Smooth muscle cell (in vitro differentiated cells): ENCODE measurements around the gene NELL1. TPM values are rescaled to one million over a fixed set of nuclear protein-coding genes. Genes with fewer than 3 reads are reported as not detected.

Source experiments
- DNase-seq: peaks from one replicate; lab custom pipeline; 2025; ENCODE audit not compliant: unreplicated experiment; lab: John Stamatoyannopoulos, UW
- H2AFZ ChIP-seq: fragments of 200-600 bp; sonication (generic); 2 replicates; pipeline ENCODE4 v1.6.0; 2016; ENCODE audit warnings: antibody characterized with exemption, low read depth, mild to moderate bottlenecking
- H3F3A ChIP-seq: fragments of 200-600 bp; sonication (generic); 2 replicates; pipeline ENCODE4 v1.6.0; 2017; ENCODE audit warnings: antibody characterized with exemption, low read depth
- H3K27ac ChIP-seq: fragments of 200-600 bp; sonication (generic); 2 replicates; pipeline ENCODE4 v1.5.1; 2016; ENCODE audit warnings: low read depth, mild to moderate bottlenecking
- H3K27me3 ChIP-seq: fragments of 200-600 bp; sonication (generic); 2 replicates; pipeline ENCODE4 v1.6.1; 2016; ENCODE audit warnings: low read depth, mild to moderate bottlenecking
- H3K36me3 ChIP-seq: fragments of 200-600 bp; sonication (generic); 2 replicates; pipeline ENCODE4 v1.5.1; 2016; ENCODE audit warnings: low read depth
- H3K4me1 ChIP-seq: fragments of 200-600 bp; sonication (generic); 2 replicates; pipeline ENCODE4 v1.5.1; 2016; ENCODE audit warnings: low read depth
- H3K4me2 ChIP-seq: fragments of 200-600 bp; sonication (generic); 2 replicates; pipeline ENCODE4 v1.6.0; 2016; ENCODE audit warnings: mild to moderate bottlenecking
- H3K4me3 ChIP-seq: fragments of 200-600 bp; sonication (generic); 2 replicates; pipeline ENCODE4 v1.5.1; 2016; ENCODE audit warnings: mild to moderate bottlenecking
- H3K79me2 ChIP-seq: fragments of 200-600 bp; sonication (generic); 2 replicates; pipeline ENCODE4 v1.6.0; 2016; ENCODE audit warnings: low read depth, mild to moderate bottlenecking
- H3K9ac ChIP-seq: fragments of 200-600 bp; sonication (generic); 2 replicates; pipeline ENCODE4 v1.6.0; 2016; ENCODE audit warnings: low read depth
- H3K9me3 ChIP-seq: fragments of 200-600 bp; sonication (generic); replicated peaks from 2 replicates; pipeline ENCODE4 v1.5.1; 2016; ENCODE audit warnings: low read depth
- H4K20me1 ChIP-seq: fragments of 200-600 bp; sonication (generic); 2 replicates; pipeline ENCODE4 v1.6.0; 2016; ENCODE audit warnings: low read depth
- CTCF ChIP-seq: fragments of 200-600 bp; sonication (generic); IDR thresholded peaks from 2 replicates; pipeline ENCODE4 v1.5.1; 2017; ENCODE audit warnings: borderline replicate concordance, mild to moderate bottlenecking, antibody characterized with exemption; ENCODE audit not compliant: insufficient read depth, poor library complexity, severe bottlenecking
- WGBS: methylation state at CpG from one replicate; pipeline ENCODE4 v1.1.7; 2016; ENCODE audit warnings: low lambda C conversion rate; 5-methylcytosine and 5-hydroxymethylcytosine counted together
- polyA plus RNA-seq: library from polyadenylated mRNA; unstranded; fragments of >200 nt; fragmentation: Nextera tagmentation; extraction: Ambion mirVana; gene quantifications from 2 replicates; pipeline ENCODE4 v1.2.1, GENCODE V29; 2016
- total RNA-seq: library from RNA; depleted of rRNA; stranded (reverse); fragments of >200 nt; gene quantifications from 2 replicates; pipeline ENCODE4 v1.2.3, GENCODE V29; 2014

NELL1 gene
- total and polyA plus RNA-seq, 2 experiments from 2014 or later: not detected

GRCh38 chr11:21195995-21196394 lies 526.6 kb downstream of the NELL1 start:
- H4K20me1 ChIP-seq: no peaks in the 10 kb centered on the region
- H3K27me3 ChIP-seq: no peaks in the 10 kb centered on the region
- no peaks in the 10 kb centered on the region for H3K9me3 ChIP-seq
- no peak overlapping the region for H3K9ac ChIP-seq
- no peaks in the 10 kb centered on the region for H3K36me3 ChIP-seq
- 50% methylated on average over 2 of the region's 2 CpGs for WGBS
- H3K4me2 ChIP-seq: no peak overlapping the region
- H3K27ac ChIP-seq: no peak overlapping the region
- no peak for TF ChIP-seq CTCF
- no peak overlapping the region for H3K4me3 ChIP-seq
- H3K79me2 ChIP-seq: no peaks in the 10 kb centered on the region
- no peak for DNase-seq
- no peaks in the 10 kb centered on the region for H3K4me1 ChIP-seq
- H2AFZ ChIP-seq: no peak overlapping the region
- H3F3A ChIP-seq: no peaks in the 10 kb centered on the region

GRCh38 chr11:21198498-21198897 lies 529.1 kb downstream of the NELL1 start:
- no peaks in the 10 kb centered on the region for H3K36me3 ChIP-seq
- no peak overlapping the region for H3K9ac ChIP-seq
- H2AFZ ChIP-seq: no peak overlapping the region
- H3K4me2 ChIP-seq: no peak overlapping the region
- H3K4me1 ChIP-seq: no peaks in the 10 kb centered on the region
- H3K27me3 ChIP-seq: no peaks in the 10 kb centered on the region
- H3K27ac ChIP-seq: no peak overlapping the region
- TF ChIP-seq CTCF: no peak
- 75% methylated on average over 3 of the region's 3 CpGs for WGBS
- DNase-seq: no peak
- H3K4me3 ChIP-seq: no peak overlapping the region
- H3F3A ChIP-seq: no peaks in the 10 kb centered on the region
- no peaks in the 10 kb centered on the region for H4K20me1 ChIP-seq
- H3K9me3 ChIP-seq: no peaks in the 10 kb centered on the region
- no peaks in the 10 kb centered on the region for H3K79me2 ChIP-seq

GRCh38 chr11:21205205-21205604 lies 535.8 kb downstream of the NELL1 start:
- Histone ChIP-seq H3F3A (no peaks in the 10 kb centered on the region), H3K79me2 (no peaks in the 10 kb centered on the region), H3K4me1 (no peaks in the 10 kb centered on the region), H3K36me3 (no peaks in the 10 kb centered on the region), H3K27me3 (no peaks in the 10 kb centered on the region), H3K4me2 (no peak overlapping the region), H2AFZ (no peak overlapping the region), H3K9ac (no peak overlapping the region), H3K9me3 (no peaks in the 10 kb centered on the region), H4K20me1 (no peaks in the 10 kb centered on the region), H3K4me3 (no peak overlapping the region), H3K27ac (no peak overlapping the region)
- TF ChIP-seq CTCF: no peak
- 84% methylated on average over 8 of the region's 8 CpGs for whole genome bisulfite sequencing
- no peak for DNase-seq

- no peaks in the 10 kb centered on the region for H4K20me1 ChIP-seq
- no peak overlapping the region for H2AFZ ChIP-seq
- DNase-seq: no peak
- no peak overlapping the region for H3K4me2 ChIP-seq
- H3K4me3 ChIP-seq: no peak overlapping the region
- no peaks in the 10 kb centered on the region for H3K4me1 ChIP-seq
- no peaks in the 10 kb centered on the region for H3K9me3 ChIP-seq
- H3F3A ChIP-seq: no peaks in the 10 kb centered on the region
- no peak overlapping the region for H3K9ac ChIP-seq
- no peaks in the 10 kb centered on the region for H3K27me3 ChIP-seq
- no peak for TF ChIP-seq CTCF
- no peaks in the 10 kb centered on the region for H3K36me3 ChIP-seq
- WGBS: 80% methylated on average over 3 of the region's 3 CpGs
- no peak overlapping the region for H3K27ac ChIP-seq
- H3K79me2 ChIP-seq: no peaks in the 10 kb centered on the region
These were observed 556.5 kb downstream of the NELL1 start for GRCh38 chr11:21225860-21226259.
